ENCODE measurements around the gene PRKCZ. TPM values are rescaled to one million over a fixed set of nuclear protein-coding genes. Genes with fewer than 3 reads are reported as not detected.
A peak's percentile ranks its signal among the peaks of the same experiment; 100 is the strongest.

Gene PRKCZ
- total and polyA plus RNA-seq, 12 donors: 8.4 to 18.4 (median 14.5) TPM

- DNase-seq (peak in 1 of 2 donors; percentile 6), ATAC-seq (no peak)
- intact Hi-C loops (cut with DNase I): no loop called here
- no peak overlapping the region for H3K27ac ChIP-seq
- H3K27me3 ChIP-seq: peaks cover 0 to 5% (median 0%) of the 10 kb centered on the region in 7 donors
- H3K4me3 ChIP-seq: no peak overlapping the region
- peaks cover 0 to 12% (median 0%) of the 10 kb centered on the region in 9 donors for H3K36me3 ChIP-seq
- TF ChIP-seq CTCF (IDR thresholded peaks at IDR 0.05): no peak
- H3K9me3 ChIP-seq: peaks cover 0 to 6% (median under 1%) of the 10 kb centered on the region in 11 donors
- 89 to 92% methylated on average over 35 of the region's 35 CpGs for WGBS, 2 donors
- H3K4me1 ChIP-seq: no peaks in the 10 kb centered on the region
Observed at GRCh38 chr1:2059290-2059953, 9.2 kb downstream of the PRKCZ start.

- peaks cover 0 to 12% (median 0%) of the 10 kb centered on the region in 9 donors for H3K36me3 ChIP-seq
- DNase-seq (peak in 1 of 2 donors; percentile 1), ATAC-seq (peak in 1 of 8 donors; percentile 16)
- no peaks in the 10 kb centered on the region for H3K4me1 ChIP-seq
- intact Hi-C loops (cut with DNase I): no loop called here
- no peak overlapping the region for H3K4me3 ChIP-seq
- WGBS, 2 donors: 79 to 86% methylated on average over 15 of the region's 15 CpGs
- peaks cover 0 to 13% (median 3%) of the 10 kb centered on the region in 11 donors for H3K9me3 ChIP-seq
- H3K27ac ChIP-seq: no peak overlapping the region
- H3K27me3 ChIP-seq: peaks cover 0 to 5% (median 0%) of the 10 kb centered on the region in 7 donors
- TF ChIP-seq CTCF (IDR thresholded peaks at IDR 0.05): no peak
Observed at GRCh38 chr1:2060072-2060471, 9.9 kb downstream of the PRKCZ start.

- Histone ChIP-seq H3K27me3 (peaks cover 0 to 5% (median 0%) of the 10 kb centered on the region in 7 donors), H3K4me1 (no peaks in the 10 kb centered on the region), H3K9me3 (peaks cover 0 to 17% (median 6%) of the 10 kb centered on the region in 11 donors), H3K4me3 (no peak overlapping the region), H3K36me3 (peaks cover 0 to 12% (median 0%) of the 10 kb centered on the region in 9 donors), H3K27ac (no peak overlapping the region)
- TF ChIP-seq CTCF (IDR thresholded peaks at IDR 0.05): no peak
- ATAC-seq (peak in 1 of 8 donors; percentile 11), DNase-seq (peak in 1 of 2 donors; percentile 10)
- intact Hi-C loops (cut with DNase I): no loop called here
- 91 to 93% methylated on average over 23 of the region's 23 CpGs for WGBS, 2 donors
Observed at GRCh38 chr1:2060535-2060934, 10.3 kb downstream of the PRKCZ start.

- H3K4me3 ChIP-seq: no peak overlapping the region
- intact Hi-C loops (cut with DNase I): no loop called here
- DNase-seq (no peak), ATAC-seq (peak in 1 of 8 donors; percentile 11)
- H3K9me3 ChIP-seq: peaks cover 0 to 24% (median 7%) of the 10 kb centered on the region in 11 donors
- no peak for TF ChIP-seq CTCF (IDR thresholded peaks at IDR 0.05)
- peaks cover 0 to 5% (median 0%) of the 10 kb centered on the region in 7 donors for H3K27me3 ChIP-seq
- whole genome bisulfite sequencing, 2 donors: 75 to 80% methylated on average over 27 to 28 of the region's 28 CpGs
- no peaks in the 10 kb centered on the region for H3K4me1 ChIP-seq
- peaks cover 0 to 7% (median 0%) of the 10 kb centered on the region in 9 donors for H3K36me3 ChIP-seq
- H3K27ac ChIP-seq: no peak overlapping the region
Observed at GRCh38 chr1:2061065-2061778, 11.0 kb downstream of the PRKCZ start.
